SW480 (cell line): Measurements from ENCODE around the gene KCNQ1OT1.

Source experiments
- DNase-seq: peaks from one replicate; pipeline ENCODE4 v3.0.0-alpha.2; 2016; ENCODE audit warnings: low spot score

Gene KCNQ1OT1

DNA sequence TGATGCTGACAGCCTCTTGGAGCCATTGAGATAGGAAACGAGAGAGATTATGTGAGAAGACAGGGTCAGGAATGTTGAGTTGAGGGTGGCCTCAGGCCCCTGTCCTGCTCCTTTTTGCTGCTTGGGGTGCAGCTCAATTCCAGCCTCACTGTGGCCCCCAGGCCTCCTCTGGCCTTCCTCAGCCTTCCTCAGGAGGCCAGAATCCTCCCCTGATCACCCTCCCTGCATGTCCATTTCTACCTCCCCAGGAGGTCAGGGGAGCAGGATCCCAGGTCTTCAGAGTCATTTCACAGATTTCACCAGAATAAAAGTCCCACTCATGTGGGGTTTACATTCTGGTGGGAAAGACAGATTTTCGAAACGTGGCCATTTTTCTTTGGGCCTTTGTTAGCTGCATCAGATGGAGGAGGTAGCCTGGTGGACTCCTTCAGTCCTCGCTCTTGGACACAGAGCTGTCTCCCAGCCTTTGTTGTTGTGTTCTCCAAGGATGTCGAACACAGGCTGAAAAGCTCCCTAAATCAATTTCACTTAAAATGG lies 2.2 kb upstream of the KCNQ1OT1 start:
- no peak for DNase-seq

DNA sequence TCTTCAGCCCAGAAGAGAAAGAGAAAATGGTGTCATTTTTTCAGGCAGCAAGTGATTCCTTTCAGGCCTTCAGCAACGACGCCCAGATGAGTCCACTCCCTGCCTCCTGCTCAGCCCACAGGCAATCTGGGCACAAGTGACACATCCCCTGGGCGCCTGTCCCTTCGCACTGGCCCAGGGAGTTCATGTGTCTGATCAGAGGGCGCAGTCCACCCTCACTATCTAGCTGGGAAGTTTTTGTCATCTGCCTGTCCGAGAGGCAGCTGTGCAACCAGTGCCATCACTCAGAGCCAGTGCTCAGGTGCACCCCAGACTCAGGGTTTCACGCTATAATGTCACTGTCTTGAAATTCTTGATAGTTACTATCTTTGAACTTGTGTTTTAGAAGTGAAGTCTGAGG lies 1.4 kb upstream of the KCNQ1OT1 start:
- DNase-seq: peak; percentile 27

DNA sequence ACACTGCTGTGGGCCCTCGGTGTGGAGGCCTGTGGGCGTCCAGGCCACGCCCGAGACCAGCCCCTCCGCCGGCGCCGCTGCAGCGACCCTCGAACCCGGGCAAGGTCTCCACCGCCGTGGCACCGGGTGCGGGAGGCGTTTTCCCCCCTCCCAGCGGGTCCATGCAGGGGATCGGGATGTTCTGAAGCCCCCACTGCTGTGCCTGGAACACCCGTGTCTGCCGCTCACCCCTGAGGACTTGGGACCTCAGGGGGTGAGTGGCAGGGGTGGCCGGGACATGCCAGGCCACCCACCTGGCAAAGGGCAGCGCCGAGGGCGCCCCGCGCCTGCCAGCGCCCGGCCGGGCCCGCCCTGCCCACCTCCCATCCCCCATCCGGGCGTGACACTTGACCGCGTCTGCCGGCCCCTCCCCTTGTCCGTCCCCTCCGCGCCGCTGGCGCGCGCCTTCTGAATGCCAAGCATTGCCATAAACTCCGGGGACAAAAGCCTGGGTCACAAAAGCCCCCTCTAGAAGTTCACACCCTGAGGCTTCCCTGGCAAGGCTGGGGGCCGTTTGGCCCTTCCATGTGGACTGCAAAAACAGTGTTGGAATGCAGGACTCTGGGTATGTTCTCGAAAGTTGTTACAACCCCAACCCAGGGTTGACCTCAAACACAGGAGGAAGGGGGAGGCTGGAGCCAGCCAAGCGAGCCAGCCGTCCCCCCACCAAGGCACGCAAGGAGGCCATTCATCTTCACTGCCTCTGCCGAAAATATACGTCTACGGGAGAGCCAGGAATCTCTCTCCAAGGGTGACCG lies 819 bp upstream of the KCNQ1OT1 start:
- peak; percentile 57 for DNase-seq

DNA sequence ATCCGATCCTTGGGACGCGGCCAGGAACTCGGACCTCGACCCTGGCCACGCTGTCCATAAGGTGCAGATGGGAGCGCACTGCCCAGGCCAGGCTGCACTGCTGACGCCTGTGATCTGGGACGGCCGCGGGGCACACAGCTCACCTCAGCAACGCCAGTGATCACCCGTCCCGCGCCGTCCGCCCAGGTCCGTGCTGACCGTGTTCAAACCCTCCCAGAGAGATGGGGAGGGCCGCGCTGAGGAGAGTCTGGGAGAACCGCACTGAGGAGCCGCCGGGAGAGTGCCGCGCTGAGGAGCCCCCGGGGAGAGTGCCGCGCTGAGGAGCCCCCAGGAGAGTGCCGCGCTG lies 636 bp downstream of the KCNQ1OT1 start:
- DNase-seq: peak; percentile 31

DNA sequence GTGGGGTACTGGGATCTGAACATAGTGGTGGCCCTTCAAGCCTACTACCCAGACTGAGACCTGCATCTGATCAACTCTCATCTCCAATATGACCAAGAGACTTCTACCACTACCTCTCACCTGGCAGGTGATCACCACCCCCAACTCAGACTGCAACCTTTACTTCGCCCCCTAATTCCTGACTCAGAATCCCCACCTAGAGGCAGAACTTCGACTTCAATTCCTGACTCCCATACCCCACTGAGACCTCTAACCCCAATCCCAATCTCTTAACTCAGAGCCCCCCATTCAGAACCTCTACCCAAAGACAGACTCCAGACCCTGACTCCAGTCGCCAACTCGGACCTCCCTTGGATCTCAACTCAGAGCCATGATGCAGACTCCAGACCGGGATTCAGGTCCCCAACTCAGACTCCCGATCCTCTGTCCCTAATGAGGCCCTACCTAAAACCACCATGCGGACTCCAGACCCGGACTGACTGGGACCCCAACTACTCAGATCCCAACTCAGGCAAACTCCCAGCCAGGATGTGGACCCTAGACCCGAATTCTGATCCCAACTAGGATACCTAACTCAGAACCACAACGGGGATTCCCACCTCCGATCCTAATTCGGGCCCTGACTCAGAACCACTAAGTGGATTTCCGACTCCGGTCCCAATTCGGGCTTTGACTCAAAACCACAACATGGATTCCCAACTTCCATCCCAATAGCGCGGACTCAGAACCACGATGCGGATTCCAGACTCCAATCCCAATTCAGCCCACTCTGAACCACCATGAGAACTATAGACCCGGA lies 1.2 kb downstream of the KCNQ1OT1 start:
- peak; percentile 22 for DNase-seq

DNA sequence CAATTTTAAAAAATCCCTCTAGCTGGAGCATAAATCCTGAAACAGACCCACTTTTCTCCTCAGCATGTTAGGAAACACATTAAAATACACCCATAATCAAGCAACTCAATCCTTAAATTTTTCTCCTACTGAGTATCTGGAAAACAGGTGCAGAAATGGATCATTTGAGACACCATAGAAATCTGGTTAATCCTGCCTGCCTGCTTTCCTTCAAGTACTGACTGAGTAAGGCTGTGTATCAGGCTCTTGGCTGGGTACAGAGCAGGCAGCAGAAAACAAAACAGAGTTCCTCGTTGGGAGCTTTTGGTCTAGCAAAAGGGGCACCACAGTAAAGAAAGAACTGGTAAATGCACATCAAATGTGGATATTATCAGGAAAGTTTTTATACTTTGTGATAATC lies 1.9 kb downstream of the KCNQ1OT1 start:
- no peak for DNase-seq

DNA sequence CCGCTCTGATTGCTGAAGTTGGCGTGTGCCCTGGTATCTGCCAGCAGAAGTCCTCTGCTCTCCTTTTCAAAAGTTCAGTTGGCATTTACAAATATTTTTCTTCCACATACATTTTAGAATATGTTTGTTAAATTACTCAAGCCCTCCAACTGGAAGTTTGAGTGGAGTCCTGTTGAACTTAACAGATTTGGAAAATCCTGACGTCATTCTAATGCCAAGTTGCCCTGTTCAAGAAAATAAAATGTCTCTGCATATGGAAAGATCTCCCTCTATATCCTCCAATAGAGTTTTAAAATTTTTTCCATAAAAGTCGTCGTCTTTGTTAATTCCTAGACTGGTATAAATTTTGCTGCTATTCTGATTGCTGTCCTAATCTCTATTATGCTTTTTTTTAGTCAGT lies 3.3 kb downstream of the KCNQ1OT1 start:
- DNase-seq: no peak

DNA sequence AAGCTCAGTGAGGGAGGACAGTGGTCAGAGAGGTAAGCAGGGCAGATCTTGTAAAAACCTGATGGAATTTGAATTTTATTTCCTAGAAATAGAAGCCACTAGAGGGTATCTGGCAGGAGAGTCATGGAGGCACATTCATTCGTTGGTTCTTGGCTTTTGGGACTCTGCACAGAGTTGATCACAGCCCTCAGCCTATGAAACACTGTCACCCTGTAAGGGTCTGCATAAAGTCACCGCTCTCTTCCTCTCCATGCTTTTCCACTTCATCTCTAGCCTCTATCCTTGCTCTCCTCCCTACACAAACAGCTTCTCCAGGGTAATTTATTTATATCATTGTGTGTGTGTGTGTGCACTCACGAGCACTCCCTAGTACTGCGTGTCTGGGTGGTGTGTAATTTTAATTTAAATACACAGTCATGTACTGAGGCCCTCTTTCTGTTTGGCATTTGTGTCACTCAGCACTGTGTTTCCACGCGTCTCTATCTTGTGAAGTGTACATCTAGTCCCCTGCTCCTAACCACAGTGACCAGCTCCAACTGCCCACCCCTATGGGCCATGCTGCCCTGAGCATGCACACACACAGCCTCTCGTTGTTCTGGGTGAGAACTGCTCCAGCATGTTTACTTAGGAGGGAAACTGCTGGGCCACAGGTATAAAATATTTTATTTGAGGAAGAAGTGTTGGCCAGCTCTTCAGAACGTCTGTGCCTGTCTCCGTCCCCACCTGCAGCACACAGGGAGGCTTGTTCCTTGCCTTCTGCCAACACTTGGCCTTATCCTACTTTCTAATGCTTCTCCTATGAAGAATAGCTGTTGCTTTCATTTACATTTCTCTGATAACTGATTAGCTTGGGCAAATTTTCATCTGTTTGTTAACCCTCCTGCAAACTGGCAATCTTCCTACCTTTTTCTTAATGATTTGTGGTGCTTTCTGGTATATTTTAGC lies 4.5 kb downstream of the KCNQ1OT1 start:
- DNase-seq: no peak

DNA sequence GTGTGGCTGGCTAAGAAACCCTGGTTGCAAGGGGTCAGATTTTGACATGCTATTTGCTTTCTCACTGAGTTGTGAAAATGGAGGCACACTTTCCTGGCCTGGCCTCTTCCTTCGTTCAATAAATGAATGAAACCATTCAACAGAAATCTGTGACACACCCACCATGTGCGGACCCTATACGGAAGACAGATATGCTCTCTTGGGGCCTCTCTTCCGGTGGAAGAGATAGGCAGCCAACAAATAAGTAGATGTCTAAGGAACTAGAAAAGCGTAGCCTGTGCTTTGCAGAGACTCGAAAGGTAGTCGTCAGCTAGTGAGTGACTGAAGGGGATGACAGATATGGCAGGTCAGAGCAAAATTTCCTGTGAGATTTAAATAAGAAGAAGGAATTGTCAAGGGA lies 5.3 kb downstream of the KCNQ1OT1 start:
- no peak for DNase-seq

DNA sequence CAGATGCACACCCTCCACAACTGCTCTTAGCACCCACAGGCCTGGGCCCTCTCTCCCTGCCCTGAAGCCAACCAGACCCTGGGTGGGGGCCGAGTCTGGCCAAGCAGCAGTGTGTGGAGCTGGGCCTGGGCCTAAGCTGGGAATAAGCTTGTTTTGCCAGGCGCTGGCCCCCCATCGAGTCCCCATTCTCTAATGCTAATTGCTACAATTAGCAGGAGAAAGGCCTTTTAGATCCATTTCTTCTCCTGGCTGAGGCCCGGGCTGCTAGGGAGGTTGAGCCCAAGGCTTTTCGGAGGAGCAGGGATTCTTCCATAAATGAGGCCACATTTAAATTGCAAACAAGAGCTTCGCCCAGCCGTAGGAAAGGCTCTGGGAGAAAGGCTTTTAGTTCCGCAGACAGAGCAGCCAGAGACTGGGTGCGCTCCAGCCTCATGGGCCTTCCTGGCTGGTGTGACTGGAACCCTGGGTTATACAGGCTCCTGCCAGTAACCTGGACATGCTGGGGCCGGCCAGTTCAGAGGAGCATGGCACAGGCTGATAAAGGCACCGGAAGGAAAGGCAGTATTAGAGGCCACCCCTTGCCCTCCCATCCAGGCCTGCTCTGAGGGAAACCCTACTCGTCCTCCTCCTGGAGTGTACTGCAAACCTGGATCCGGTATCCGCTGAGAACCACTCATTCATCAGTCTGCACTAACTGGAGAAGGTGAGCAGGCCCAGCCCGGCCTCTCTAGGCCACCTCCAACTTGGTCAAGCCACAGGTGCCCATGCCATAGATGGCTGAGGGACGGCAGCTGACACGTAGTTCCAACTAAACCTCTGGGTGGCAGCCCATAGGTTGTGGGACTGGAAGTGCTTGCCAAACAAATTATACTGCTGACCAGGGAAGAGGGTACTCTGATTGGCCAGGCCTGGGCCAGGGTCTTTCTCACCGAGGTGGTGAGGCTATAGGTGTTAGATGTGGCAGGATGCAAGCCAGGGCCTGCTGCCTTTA lies 6.2 kb downstream of the KCNQ1OT1 start:
- DNase-seq: no peak

DNA sequence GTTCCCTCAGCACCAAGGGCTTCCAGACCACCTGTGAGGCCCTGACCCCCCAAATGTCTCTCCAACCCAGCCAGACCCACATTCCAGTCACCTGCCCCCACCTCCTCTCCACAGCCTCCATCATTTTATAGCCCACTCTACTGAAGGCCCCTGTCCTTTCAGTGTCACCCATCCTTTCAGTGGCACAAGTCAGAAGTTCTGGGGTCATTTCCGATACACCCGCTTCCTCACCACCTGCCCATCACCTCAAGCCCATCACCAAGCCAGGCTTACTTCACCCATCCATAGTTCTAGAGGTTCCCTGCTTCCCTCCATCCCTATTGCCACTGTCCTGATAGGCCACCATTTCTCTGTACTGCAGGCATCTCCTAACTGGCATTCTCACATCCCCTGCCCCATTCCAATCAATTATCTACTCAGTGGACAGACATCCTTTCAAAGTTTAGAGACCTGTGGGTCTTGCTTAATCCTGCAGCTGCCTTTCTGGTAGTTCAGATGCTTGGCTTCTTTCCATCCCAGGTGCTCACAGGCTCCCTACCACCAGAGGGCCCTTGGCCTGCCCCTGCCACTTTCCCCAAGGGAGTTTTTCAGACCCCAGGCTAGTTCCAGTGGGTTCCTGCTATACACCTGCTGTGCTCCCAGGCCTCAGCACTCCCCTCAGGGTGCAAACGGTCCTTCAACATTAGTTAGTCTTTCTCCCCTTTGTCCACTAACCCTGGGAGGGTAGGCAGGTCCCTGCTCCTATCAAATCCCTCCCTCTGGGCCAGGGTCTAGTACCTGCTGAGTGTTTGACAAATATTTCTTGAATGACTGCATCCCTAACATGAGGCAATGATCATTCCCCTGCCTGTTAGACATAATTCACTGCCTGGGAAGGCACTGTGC lies 7.6 kb downstream of the KCNQ1OT1 start:
- peak; percentile 25 for DNase-seq

DNA sequence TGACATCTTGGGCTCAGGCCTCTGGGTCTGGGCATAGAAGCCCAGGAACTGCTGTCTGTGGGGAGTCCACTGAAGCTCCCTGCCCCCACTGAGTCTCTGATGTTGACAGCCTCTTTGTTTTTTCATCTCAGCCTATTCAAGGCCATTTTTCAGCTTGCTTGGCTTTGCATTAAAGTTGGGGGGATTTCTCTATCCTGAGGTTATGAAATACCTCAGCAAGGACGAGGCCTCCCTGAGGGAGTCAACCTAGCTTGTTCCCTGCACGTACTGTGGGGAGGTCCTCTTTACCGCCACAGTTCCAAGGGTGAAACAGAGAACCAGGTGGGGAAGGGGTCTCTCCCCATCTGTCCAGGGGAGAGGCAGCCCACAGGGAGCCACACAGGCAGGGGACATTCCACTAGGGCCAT lies 8.4 kb downstream of the KCNQ1OT1 start:
- no peak for DNase-seq

DNA sequence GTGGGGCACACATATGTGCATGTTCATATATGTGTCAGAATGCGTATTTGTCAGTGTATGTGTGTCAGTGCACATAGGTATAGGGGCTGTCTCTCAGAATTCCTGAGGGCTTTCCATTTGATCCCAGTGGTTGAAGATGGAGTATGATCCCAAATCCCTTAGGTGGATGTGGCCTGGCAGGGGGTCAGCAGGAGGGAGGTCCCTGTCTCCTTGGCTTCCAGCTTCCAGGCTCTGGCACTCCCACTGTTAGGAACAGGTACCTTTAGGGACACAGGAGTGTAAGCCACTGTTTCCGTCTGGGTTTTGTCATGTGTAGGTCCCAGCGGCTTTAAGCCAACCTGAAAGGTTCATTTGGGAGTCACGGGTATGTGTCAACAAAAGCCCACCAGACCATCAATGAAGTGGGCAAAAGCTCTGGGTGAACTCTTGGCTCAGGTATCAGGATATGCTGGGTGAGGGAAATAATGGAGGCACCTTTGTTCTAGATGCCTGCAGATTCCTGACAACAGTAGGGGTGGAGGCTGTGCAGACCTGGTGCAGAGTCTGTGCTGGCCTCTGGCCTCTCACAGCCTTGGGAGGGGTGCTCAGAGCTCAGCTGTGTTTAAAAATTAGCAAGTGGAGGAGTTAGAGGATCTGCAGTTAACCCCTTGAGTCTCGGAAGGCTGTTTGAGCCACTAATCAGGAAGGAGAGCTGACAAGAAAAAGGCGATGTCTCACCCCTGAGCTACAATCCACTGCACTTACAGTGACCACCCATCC lies 9.0 kb downstream of the KCNQ1OT1 start:
- DNase-seq: no peak

DNA sequence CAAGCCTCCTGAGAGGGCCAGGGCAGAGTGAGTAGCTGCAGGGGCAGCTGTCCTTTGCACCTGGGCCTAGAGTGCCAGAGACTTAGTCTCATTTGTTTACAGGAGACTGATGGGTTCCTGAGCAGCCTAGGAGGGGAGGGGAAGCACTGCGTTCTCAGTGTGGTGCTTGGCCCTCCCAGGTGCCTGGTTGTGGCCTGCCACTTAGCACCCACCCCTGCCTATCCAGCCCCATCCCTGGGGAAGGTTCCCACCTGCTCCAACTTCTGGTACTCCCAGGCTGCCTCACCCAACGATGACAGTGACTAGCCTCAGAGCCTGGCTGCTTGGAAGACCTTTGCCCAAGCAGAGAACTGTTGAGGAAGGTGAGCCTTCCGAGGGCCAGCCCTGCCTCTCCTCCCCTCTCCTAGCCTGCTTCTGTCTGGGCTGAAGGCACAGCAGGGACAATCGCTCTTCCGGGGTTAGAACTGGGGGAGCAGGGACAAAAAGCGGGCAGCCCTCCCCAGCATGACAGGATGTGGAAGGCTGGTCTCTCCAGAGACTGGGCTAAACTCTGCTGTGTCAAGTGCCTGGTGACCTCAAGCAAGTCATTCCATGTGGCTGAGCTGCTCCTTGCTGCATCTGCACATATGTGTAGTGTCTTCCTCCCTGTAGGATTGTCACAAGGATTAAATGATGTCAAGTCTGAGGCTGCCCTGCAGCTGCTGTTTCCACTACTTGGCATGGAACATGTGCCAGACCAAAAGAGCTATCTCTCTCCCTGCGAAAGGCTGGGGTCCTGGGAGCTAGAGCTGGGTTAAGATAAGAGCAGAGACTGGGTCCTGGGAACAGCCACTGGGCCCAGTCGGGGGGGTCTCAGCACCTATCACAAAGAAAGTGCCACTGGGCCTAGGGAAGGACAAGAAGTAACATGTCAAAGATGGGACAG lies 9.9 kb downstream of the KCNQ1OT1 start:
- no peak for DNase-seq

DNA sequence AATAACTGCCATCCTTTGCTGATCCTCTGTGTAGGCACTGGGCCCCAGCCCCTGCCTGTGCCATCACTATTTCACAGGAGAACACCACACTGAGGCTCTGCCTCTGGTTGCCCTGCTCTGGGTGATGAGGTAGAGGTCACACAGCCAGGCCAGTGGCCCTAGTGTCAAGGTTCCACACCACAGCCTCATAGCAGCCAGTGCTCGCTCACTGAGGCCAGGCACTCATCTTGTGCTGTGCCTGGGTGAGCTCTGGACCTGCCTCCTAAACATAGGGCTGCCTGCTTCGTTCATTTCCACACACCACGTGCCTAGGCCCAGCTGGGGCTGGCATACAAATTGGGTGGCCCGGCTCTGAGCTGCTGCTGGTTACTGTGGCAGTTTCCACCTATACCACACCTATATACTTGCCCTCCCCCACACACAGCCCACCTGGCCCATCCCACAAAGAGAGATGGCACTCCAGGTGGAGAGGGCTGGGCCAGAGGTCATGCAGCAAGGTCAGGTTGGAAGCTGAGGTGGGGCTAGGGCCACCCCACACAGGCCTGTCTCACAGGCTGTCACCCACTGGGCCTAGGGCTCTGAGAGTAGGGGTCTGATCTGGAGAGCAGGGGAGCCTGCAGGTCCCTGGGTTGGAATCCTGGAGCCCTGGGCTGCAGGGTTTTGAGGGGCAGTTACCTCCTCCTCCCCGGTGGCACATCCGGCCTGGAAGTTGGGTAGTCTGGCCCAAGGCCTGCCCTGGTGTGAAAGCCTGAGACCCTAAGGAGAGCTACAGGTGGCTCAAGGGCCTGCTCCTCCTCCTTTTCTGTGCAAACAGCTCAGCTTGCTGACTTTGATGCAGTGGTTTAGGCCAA lies 11.2 kb downstream of the KCNQ1OT1 start:
- no peak for DNase-seq

DNA sequence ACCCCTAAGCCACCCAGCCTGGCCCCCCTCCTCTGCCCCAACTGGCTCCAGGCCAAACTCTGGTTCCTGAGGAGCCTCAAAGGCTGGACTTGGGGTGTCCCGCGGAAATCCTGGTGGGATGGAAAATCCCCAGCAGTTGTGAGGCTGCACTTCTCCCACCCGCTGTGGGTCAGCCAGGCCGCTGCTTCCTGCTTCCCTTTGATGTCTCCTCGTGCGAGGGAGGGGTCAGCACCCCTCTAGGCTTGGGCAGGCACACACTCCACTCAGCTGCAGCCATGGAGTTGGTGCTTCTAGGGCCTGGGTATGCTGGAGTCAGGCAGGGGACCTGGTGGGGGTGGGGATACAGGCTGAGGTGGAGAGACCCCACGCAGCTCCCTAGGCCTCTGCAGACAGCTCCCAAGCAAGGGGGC lies 12.0 kb downstream of the KCNQ1OT1 start:
- DNase-seq: peak; percentile 36

DNA sequence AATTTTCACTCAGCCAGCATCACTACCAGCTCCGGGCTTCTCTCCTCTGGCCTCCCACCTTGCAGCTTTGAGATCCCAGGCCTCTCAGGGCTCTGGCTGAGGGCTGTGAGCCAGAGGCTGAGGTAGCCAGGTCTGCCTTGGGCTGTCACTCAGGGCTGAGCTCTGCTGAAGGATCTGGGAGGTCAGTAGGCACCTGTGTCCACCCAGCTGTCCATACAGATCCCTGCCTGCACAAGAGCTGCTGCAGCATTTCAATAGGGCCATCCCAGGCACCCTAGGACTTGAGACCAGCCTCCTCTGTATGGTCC lies 12.6 kb downstream of the KCNQ1OT1 start:
- DNase-seq: no peak
